T47D (cell line): Measurements from ENCODE around the gene LRG1.

Source experiments
- DNase-seq, 2 experiments: peaks; one replicate each; pipeline versions ENCODE4 v3.0.0 to v3.0.0-alpha.2; 2011 to 2012; ENCODE audit warnings: low read depth in 1 of 2, low spot score in 1 of 2
- JUND ChIP-seq: IDR thresholded peaks from 2 replicates; pipeline ENCODE4 v1.6.1; 2012; ENCODE audit warnings: low read depth
- in situ Hi-C: cut with HindIII; loops from 2 replicates; pipeline ENCODE4 v1.10.0; 2016; ENCODE audit warnings: low sequenced_read_pairs, low pct_unique_long_range_greater_than_20kb

LRG1 gene

GRCh38 chr19:4539693-4540581, at the start of gene LRG1:
LRG1 (minus strand) TSS chr19:4540036; CDS start chr19:4540013, 23 bp downstream.
- no peak for TF ChIP-seq JUND
- in situ Hi-C loops, result no loop called here
- DNase-seq, result no peak

DNA sequence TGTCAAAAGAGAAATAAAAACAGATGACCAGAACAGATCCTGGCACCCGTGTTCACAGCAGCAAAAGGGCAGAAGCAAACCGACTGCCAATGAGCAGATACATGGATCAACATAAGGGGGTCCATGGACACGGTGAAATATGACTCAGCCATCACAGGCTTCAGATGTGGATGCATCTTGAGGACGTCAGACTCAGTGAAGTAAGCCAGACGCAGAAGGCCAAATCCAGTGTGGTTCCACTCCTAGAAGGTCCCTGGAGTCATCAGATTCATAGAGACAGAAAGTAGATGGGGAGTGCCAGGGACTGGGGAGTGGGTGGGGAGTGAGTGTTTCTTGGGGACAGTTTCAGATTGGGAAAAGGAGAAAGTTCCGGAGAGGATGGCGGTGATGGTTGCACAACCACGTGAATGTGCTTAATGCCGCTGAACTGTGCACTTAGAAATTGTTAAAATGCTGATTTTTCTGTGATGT, 48.5 kb upstream of the LRG1 start:
- TF ChIP-seq JUND, result no peak
- in situ Hi-C loops, result no loop called here
- no peak for DNase-seq

DNA sequence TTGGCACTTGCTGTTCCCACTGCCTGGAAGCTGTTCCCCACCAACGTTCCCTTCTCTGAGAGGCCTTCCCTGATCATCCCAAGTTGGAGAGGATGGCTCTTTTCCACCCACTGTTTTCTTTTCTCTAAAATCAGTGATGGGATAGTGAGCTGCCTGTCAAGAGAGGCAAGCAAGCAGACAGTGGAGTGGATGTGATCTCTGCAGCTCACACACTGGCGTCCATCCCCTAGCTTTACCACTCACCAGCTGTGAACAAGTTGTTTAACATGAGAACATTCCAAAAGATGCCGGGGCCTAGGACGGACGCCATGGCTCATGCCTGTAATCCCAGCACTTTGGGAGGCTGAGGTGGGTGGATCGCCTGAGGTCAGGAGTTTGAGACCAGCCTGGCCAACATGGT, 47.7 kb upstream of the LRG1 start:
- TF ChIP-seq JUND, result no peak
- in situ Hi-C loops, result no loop called here
- no peak for DNase-seq

- in situ Hi-C loops, result no loop called here
- TF ChIP-seq JUND, result no peak
- no peak for DNase-seq
These were observed 46.9 kb upstream of the LRG1 start for GRCh38 chr19:4586691-4587090.

- no peak for TF ChIP-seq JUND
- DNase-seq, result no peak
- in situ Hi-C loops, result no loop called here
These were observed 46.4 kb upstream of the LRG1 start for GRCh38 chr19:4586245-4586644.

DNA sequence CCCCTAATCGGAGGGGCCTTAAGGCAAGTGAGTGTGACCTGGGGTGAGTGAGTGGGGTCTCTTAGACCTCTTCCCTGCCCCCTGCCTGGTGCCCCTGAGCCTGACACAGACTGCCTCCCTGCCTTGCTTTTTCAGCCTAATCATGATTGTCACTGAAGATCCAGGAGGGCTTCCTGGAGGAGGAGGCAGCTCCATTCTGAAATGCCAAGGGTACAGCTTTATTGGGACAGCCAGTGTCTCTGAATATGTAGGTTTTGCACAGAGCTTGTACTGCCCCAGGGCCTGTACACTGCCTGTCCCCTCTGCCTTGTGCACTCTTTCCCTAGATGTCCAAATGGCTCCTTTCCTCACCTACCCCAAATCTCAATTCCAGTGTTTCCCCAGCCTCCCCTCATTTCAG, 45.7 kb upstream of the LRG1 start:
- DNase-seq, result no peak
- TF ChIP-seq JUND, result no peak
- in situ Hi-C loops, result no loop called here

GRCh38 chr19:4584670-4585460, 45.0 kb upstream of the LRG1 start:
- no peak for DNase-seq
- in situ Hi-C loops, result no loop called here
- no peak for TF ChIP-seq JUND

DNA sequence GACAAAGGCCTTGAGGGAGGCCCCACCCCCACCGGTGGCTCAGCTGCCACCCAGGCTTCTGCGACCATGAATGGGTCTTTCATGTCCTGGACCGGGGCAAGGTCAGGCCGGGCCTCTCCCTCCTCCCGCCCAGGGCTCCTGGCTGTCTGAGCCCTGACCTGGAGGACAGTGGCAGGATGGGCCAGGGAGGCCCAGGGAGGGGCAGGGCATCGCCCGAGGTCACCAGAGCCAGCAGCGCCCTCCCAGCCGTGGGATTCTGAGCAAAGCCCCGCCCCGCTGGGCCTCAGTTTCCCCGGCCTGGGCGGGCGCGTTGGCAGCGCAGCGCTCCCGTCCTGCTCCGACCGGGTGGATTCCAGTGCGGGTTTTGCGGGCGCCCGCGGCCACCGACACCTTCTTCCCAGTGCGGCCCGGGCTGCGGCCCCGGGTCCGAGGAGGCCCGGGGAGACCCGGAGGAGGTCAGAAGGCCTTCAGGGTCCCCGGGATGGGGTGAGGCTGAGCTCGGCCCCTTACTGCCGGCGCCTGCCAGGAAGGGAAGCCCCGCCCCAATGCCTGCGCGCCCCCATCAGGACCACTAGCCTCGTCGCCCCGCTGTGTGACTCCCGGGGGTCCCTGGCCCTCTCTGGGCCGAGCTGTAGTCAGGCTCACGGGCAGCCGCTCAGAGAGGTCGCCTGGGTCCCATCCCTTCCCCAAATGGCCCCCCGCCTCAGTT, 44.3 kb upstream of the LRG1 start:
- peak; percentile 48 to 61 for DNase-seq

DNA sequence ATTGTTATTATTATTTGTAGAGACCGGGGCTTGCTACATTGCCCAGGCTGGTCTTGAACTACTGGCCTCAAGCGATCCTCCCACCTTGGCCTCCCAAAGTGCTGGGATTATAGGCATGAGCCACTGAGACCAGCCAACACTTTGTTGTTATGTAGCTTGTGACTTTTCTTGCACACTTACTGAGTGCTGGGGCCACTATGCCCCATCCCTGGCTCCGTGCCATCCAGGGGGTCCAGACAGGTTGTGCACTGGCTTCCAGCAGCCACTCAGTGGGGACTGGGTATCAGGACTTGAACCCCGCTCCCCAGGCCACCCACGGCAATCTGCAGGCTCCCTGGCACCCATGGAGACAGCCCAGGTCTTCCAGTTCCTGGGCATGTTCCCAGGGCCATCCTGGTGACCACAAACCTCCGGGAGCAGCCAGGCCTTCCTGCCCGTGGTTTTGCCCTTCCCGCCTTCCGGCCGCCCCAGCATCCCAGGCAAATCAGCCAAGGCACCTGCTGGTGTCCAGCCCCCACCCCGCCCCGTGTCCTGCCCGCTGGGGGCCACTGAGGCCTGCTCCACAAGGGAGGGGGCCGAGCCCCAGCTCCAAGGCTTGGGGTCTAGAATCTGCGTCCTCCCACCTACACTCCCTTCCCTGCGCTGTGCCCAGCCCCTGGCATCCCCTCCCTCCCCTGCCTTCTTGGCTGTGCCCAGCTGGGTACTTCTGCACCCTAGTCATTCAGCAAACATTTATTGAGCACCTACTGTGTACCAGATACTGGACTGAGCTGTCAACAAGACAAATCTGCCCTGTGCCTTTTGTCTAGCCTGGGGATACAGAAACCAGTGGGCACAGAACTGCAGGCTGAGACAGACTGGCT, 43.4 kb upstream of the LRG1 start:
- peak in 1 of 2 experiments; percentile 29 for DNase-seq
- TF ChIP-seq JUND, result no peak
- in situ Hi-C loops, result no loop called here

More for the DNA sequence above, 44.3 kb upstream of the LRG1 start:
- in situ Hi-C loops, result no loop called here
- TF ChIP-seq JUND, result no peak

GRCh38 chr19:4581666-4582553, 42.1 kb upstream of the LRG1 start:
- in situ Hi-C loops, result no loop called here
- peak; percentile 63 to 68 for DNase-seq
- TF ChIP-seq JUND, result no peak
